Measurements from ENCODE around the gene LHFPL3. TPM values are rescaled to one million over a fixed set of nuclear protein-coding genes. Genes with fewer than 3 reads are reported as not detected.

LHFPL3 gene
- total RNA-seq, 1 donor from 2014 or later: 0.30 TPM

DNA sequence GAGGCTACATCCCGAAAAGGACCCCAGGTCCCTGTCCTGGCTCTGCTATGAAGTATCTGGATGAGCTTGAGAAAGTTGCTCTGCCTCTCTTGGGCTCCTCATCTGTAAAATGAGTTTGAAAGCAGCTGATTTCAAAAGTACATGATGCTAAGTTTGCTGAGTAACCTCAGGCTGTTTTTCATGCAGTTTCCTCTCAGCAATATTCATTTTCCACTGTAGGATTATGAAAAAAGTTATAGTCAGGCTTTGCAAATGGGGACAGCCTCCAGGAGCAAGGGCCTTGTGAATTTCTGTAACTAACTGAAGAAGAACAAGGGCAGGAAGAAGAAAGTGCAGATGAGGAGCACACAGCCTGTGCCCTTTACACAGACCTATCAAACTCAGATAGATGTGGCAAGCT is 518.3 kb downstream of the LHFPL3 start:
- no peaks in the 10 kb centered on the region for H3K79me2 ChIP-seq (ENCODE audit: low read depth)
- no peak overlapping the region for H3K4me3 Mint-ChIP-seq
- H3K27ac Mint-ChIP-seq: no peak overlapping the region
- TF ChIP-seq, protein P1, sequence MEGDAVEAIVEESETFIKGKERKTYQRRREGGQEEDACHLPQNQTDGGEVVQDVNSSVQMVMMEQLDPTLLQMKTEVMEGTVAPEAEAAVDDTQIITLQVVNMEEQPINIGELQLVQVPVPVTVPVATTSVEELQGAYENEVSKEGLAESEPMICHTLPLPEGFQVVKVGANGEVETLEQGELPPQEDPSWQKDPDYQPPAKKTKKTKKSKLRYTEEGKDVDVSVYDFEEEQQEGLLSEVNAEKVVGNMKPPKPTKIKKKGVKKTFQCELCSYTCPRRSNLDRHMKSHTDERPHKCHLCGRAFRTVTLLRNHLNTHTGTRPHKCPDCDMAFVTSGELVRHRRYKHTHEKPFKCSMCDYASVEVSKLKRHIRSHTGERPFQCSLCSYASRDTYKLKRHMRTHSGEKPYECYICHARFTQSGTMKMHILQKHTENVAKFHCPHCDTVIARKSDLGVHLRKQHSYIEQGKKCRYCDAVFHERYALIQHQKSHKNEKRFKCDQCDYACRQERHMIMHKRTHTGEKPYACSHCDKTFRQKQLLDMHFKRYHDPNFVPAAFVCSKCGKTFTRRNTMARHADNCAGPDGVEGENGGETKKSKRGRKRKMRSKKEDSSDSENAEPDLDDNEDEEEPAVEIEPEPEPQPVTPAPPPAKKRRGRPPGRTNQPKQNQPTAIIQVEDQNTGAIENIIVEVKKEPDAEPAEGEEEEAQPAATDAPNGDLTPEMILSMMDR (IDR thresholded peaks at IDR 0.05): no peak
- TF ChIP-seq EZH2phosphoT487 (IDR thresholded peaks at IDR 0.05): no peak
- TF ChIP-seq EZH2 (IDR thresholded peaks at IDR 0.05): no peak
- H3K9ac ChIP-seq: no peak overlapping the region
- H3F3A ChIP-seq (ENCODE audit: low read depth): no peaks in the 10 kb centered on the region
- peaks cover 3% of the 10 kb centered on the region for H3K27me3 Mint-ChIP-seq (ENCODE audit: insufficient read depth, low read depth)
- no peaks in the 10 kb centered on the region for H3K36me3 ChIP-seq
- no peaks in the 10 kb centered on the region for H3K27me3 ChIP-seq
- no peaks in the 10 kb centered on the region for H3K9me3 Mint-ChIP-seq
- H4K20me1 ChIP-seq (ENCODE audit: low read depth): no peaks in the 10 kb centered on the region
- H3K36me3 Mint-ChIP-seq: no peaks in the 10 kb centered on the region
- H3K4me1 ChIP-seq: no peaks in the 10 kb centered on the region
- no peaks in the 10 kb centered on the region for H3K9me3 ChIP-seq (ENCODE audit: low read depth)
- DNase-seq (ENCODE audit: low spot score): no peak
- no peak overlapping the region for H2AFZ ChIP-seq (replicated peaks)
- H3K4me3 ChIP-seq: no peak overlapping the region
- peaks cover 2% of the 10 kb centered on the region for H3K4me1 Mint-ChIP-seq
- H3K27ac ChIP-seq: no peak overlapping the region
- no peak overlapping the region for H3K4me2 ChIP-seq

DNA sequence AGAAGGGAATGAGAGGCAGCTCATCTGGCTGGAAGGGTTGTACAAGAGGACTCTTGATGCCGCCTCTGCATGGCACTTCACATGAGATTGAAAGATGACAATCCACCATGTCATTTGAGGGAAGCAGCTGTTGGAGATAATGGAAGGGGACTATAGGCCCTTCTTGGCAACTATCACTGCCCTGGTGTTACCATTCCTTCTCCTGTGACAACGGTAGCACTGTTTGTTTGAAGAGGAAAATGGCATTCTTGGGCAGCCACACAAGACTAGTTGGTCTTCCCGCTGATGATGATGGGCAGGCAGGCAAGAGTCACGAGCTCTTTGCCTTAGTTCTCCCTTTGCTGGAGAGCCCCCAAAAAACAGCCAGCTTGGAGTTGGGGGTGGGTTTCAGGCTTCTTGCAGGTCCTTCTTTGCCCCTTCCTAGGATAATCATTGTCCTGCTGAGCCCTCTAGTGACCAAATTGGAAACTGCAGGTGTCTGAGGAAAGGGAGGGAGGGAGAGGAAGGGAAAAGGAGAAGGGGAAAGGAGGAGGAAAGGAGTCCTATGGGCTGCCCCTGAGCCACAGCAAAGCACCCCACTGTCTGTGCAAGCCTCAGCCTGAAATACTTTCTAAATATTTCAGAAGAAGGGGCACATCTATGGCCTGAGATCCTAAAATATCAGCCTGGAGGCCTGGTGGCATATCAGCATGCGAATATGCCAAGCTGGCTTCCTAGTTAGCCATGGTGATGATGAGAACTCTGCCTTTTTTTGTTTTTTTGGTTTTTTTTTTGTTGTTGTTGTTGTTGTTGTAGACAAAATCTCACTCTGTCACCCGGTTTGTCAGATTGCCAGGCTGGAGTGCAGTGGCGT is 520.0 kb downstream of the LHFPL3 start:
- H3K36me3 Mint-ChIP-seq: no peaks in the 10 kb centered on the region
- peak; percentile 80 for DNase-seq (ENCODE audit: low spot score)
- H3K4me3 Mint-ChIP-seq: no peak overlapping the region
- no peak overlapping the region for H3K27ac Mint-ChIP-seq
- Histone ChIP-seq H2AFZ (replicated peaks) (peak overlapping the region; percentile 86), H3F3A (ENCODE audit: low read depth) (no peaks in the 10 kb centered on the region), H4K20me1 (ENCODE audit: low read depth) (no peaks in the 10 kb centered on the region), H3K9ac (no peak overlapping the region), H3K9me3 (ENCODE audit: low read depth) (no peaks in the 10 kb centered on the region), H3K36me3 (no peaks in the 10 kb centered on the region), H3K4me2 (no peak overlapping the region), H3K4me1 (no peaks in the 10 kb centered on the region), H3K27ac (no peak overlapping the region), H3K27me3 (no peaks in the 10 kb centered on the region), H3K79me2 (ENCODE audit: low read depth) (no peaks in the 10 kb centered on the region), H3K4me3 (no peak overlapping the region)
- peaks cover 4% of the 10 kb centered on the region for H3K4me1 Mint-ChIP-seq
- peaks cover 3% of the 10 kb centered on the region for H3K27me3 Mint-ChIP-seq (ENCODE audit: insufficient read depth, low read depth)
- TF ChIP-seq EZH2 (IDR thresholded peaks at IDR 0.05) (no peak), EZH2phosphoT487 (IDR thresholded peaks at IDR 0.05) (no peak)
- TF ChIP-seq, protein P1 (IDR thresholded peaks at IDR 0.05): peak; percentile 97
- no peaks in the 10 kb centered on the region for H3K9me3 Mint-ChIP-seq

- Histone ChIP-seq H3K79me2 (ENCODE audit: low read depth) (no peaks in the 10 kb centered on the region), H3F3A (ENCODE audit: low read depth) (no peaks in the 10 kb centered on the region), H2AFZ (replicated peaks) (no peak overlapping the region), H3K27me3 (no peaks in the 10 kb centered on the region), H3K27ac (no peak overlapping the region), H3K9ac (no peak overlapping the region), H3K4me2 (no peak overlapping the region), H3K4me1 (no peaks in the 10 kb centered on the region), H4K20me1 (ENCODE audit: low read depth) (no peaks in the 10 kb centered on the region), H3K9me3 (ENCODE audit: low read depth) (no peaks in the 10 kb centered on the region), H3K36me3 (no peaks in the 10 kb centered on the region), H3K4me3 (no peak overlapping the region)
- Mint-ChIP-seq H3K27me3 (ENCODE audit: insufficient read depth, low read depth) (peaks cover 3% of the 10 kb centered on the region), H3K9me3 (no peaks in the 10 kb centered on the region), H3K4me1 (peaks cover 4% of the 10 kb centered on the region), H3K4me3 (no peak overlapping the region), H3K36me3 (no peaks in the 10 kb centered on the region), H3K27ac (no peak overlapping the region)
- no peak for DNase-seq (ENCODE audit: low spot score)
- TF ChIP-seq EZH2phosphoT487 (IDR thresholded peaks at IDR 0.05): no peak
- TF ChIP-seq, protein P1 (IDR thresholded peaks at IDR 0.05): no peak
- TF ChIP-seq EZH2 (IDR thresholded peaks at IDR 0.05): no peak
These were observed 522.0 kb downstream of the LHFPL3 start for GRCh38 chr7:104850374-104850773.
